ENCODE data around the gene CPNE1. TPM values are rescaled to one million over a fixed set of nuclear protein-coding genes. Genes with fewer than 3 reads are reported as not detected.
A peak's percentile ranks its signal among the peaks of the same experiment; 100 is the strongest.

The CPNE1 gene
- polyA plus RNA-seq, 4 donors, result 156 to 222 (median 190) TPM

GRCh38 chr20:35621560-35621946 lies 43.1 kb downstream of the CPNE1 start:
- no peak for DNase-seq (ENCODE audit: low read depth in 4 of 4, low spot score in 3 of 4)

- DNase-seq (ENCODE audit: low read depth in 4 of 4, low spot score in 3 of 4), result no peak
Measured at GRCh38 chr20:35620818-35621559, 43.7 kb downstream of the CPNE1 start.

GRCh38 chr20:35619196-35620095 lies 45.3 kb downstream of the CPNE1 start:
- DNase-seq (ENCODE audit: low read depth in 4 of 4, low spot score in 3 of 4), result peak in 2 of 4 donors; percentile 68 to 71

DNA sequence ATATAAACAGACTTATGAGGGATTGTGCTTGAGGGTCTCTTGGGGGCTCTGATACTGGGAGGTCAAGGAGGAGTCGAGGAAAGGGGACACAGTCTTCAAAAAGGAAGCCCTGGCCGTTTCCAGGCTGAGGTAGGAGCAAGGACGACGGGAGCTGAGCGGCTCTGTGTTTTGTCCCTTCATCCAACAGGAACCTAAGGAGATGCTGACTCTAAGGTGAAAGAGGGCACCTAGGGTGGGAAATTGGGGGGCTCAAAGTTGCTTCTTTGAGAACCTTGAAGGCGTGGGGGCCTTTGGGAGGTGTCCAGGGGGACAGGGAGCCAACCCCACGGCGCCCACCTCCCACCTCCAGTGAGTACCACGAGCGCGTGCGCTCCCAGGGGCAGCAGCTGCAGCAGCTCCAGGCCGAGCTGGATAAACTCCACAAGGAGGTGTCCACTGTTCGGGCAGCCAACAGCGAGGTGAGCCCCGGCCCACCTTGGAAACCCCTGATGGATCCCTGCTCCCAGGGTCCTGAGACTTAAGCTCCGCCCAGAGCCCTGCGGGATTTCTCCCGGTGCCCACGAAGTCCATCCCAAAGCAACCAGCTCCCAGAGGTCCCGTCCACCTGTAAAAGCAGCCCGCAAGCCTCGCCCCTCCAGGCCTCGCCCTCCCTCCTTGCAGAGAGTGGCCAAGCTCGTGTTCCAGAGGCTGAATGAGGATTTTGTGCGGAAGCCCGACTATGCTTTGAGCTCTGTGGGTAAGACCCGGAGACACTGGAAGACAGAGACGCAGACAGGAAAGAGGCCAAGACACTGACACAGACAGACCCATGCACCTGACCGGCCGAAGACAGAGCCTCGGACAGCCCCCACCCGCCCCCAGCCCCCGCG lies 46.2 kb downstream of the CPNE1 start:
- DNase-seq (ENCODE audit: low read depth in 4 of 4, low spot score in 3 of 4), result no peak

- DNase-seq (ENCODE audit: low read depth in 4 of 4, low spot score in 3 of 4), result no peak
Measured at GRCh38 chr20:35617397-35618262, 47.1 kb downstream of the CPNE1 start.

- DNase-seq (ENCODE audit: low read depth in 4 of 4, low spot score in 3 of 4), result peak in 1 of 4 donors; percentile 94
Measured at GRCh38 chr20:35616465-35617396, 48.0 kb downstream of the CPNE1 start.

- peak; percentile 40 to 94 (median 90) for DNase-seq (ENCODE audit: low read depth in 4 of 4, low spot score in 3 of 4)
Measured at GRCh38 chr20:35615667-35616464, 48.8 kb downstream of the CPNE1 start, which contains the start of gene SPAG4. Gene SPAG4 (plus strand): TSS chr20:35615829. CDS start chr20:35616004, 175 bp downstream.

- DNase-seq (ENCODE audit: low read depth in 4 of 4, low spot score in 3 of 4), result no peak
Measured at GRCh38 chr20:35611482-35611881, 53.2 kb downstream of the CPNE1 start.

DNA sequence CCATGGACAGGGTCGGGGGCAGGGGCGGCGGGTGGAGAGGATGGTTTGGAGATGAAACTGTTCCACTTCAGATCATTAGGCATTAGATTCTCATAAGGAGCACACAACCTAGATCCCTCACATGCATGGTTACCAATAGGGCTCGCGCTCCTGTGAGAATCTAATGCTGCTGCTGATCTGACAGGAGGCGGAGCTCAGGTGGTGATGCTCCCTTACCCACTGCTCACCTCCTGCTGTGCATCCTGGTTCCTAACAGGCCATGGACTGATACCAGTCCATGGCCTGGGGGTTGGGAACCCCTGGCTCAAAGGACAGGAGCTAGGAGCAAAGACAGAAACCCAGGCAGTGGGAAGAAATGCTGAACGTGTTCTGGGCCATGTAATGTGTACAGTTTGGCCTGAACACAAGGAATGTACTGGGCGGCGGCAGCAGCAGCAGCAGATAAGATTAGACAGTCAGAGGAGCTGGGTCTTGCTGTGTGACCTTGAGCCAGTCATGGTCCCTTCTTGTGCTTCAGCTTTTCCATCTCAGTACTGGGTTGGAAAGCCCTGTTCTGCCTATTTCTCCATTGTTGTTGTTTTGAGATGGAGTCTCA lies 53.8 kb downstream of the CPNE1 start:
- no peak for DNase-seq (ENCODE audit: low read depth in 4 of 4, low spot score in 3 of 4)

DNA sequence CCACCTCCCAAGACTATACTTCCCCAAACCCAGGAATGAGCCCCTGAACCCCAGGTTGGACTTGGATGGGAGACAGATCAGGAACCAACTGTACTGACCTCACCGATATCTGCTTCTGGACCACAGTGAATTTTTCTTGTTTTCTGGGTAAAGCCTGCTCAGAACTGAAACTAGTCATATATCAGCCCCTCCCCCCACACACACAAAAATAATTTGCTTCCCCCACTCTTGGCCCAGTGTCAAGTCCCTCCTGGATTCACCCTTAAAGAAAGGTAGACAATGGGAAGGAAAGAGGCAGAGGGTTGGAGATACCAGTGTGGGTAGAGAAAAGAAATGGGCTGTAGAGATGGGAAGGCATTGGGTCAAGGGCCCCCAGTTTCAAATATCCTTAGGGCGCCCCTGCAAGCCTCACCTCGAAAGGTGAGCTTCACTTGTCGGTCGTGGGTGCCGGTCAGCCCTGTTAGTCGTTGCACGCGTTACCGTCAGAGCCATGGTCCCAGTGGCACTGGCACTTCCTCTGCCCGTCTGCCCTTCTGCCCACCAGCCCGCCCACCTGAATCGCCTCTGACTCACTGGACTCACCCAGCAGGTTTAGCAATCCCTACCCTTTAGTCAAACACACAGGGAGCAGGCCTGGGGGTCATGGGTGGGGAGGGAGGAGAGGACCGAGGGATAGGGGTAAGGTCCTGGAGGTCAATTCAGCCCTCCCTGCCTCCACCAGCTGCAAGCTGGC lies 57.5 kb downstream of the CPNE1 start:
- no peak for DNase-seq (ENCODE audit: low read depth in 4 of 4, low spot score in 3 of 4)

DNA sequence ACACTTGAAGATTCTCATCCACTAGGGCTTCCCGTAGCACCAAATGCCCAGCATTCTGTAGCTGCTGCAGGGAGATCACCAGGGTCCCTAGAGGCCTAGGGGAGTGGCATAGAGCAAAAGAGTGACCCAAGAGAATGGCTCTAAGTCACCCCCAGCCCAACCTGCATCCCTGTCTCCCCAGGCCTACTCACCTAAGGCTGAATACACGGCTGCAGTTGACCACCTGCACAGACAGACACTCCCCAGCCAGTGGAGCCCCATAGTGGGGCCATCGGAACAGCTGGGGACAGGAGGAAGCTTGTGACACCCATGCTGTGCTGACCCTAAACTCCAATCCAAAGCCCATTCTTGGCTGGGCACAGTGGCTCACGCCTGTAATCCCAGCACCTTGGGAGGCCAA lies 58.6 kb downstream of the CPNE1 start:
- DNase-seq (ENCODE audit: low read depth in 4 of 4, low spot score in 3 of 4), result no peak

DNA sequence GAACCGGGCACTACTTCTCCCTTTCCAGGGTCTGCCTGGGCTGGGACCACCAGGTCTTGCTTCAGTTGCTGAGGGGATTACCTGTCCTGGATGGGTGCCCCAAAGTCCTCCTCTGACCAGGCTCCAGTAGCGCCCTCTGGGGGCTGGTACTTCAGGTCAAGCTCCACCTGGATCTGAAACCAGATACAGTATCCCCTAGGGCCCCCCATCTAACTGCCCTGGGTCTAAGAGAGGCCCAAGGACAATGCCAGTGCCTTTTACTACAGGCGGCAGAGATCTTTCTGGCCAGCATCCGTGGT lies 60.3 kb downstream of the CPNE1 start:
- DNase-seq (ENCODE audit: low read depth in 4 of 4, low spot score in 3 of 4), result no peak

DNA sequence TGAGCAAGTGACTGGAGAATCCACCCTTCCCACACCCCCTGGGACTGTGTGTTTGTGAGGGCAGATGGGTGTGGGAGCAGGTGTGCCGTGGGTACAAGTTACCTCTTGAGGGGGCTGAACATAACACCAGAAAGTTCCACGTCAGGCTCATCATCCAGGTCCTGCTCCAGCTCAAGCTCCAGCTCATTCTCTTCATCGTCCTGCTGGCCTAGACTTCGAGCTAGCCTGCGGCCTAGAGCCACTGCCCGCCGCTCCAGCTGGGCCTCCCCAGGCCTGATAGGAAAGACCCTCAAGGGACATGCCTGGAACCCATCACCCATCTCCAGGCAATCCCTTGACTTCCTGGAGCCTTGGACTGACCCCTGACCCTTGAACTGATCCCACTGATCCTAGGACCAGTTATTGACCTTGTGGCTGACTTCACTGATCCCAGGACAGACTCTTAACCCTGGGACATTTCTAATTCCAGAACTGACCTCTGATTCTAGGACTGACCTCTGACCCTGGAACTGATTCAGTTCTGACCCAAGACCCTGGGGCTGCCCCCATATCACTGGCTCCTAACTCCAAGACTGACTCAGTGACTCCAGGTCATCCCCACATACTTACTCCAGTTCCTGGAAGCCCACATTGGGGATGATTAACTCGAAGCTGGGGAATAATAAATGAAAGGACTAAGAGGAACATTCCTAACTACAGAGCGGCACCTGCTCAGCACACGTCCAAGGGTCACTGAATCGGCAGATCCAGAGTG lies 60.8 kb downstream of the CPNE1 start:
- DNase-seq (ENCODE audit: low read depth in 4 of 4, low spot score in 3 of 4), result no peak

- no peak for DNase-seq (ENCODE audit: low read depth in 4 of 4, low spot score in 3 of 4)
Measured at GRCh38 chr20:35602851-35603495, 61.7 kb downstream of the CPNE1 start.

GRCh38 chr20:35601990-35602389 lies 62.7 kb downstream of the CPNE1 start:
- no peak for DNase-seq (ENCODE audit: low read depth in 4 of 4, low spot score in 3 of 4)

Data from left renal pelvis (tissue), 4 donors.